Stimulated activated CD8-positive, alpha-beta memory T cell treated with anti-CD3 and anti-CD28 coated beads, Interleukin-7, amount 100 ng/mL, for 48 hours (primary cell): Measurements from ENCODE around the gene PSD2.

ENCODE experiments used
- DNase-seq, 2 donors: peaks; one replicate each; pipeline ENCODE4 v3.0.0-alpha.2; 2020; ENCODE audit warnings: low read depth in 1 of 2; ENCODE audit errors: extremely low read depth in 1 of 2

The PSD2 gene

GRCh38 chr5:139810341-139811273, 15.0 kb downstream of the PSD2 start:
- DNase-seq: no peak

- no peak for DNase-seq
Observed at GRCh38 chr5:139811274-139811607, 15.6 kb downstream of the PSD2 start.

GRCh38 chr5:139812323-139812722, 16.7 kb downstream of the PSD2 start:
- no peak for DNase-seq

- DNase-seq: no peak
Observed at GRCh38 chr5:139812836-139813805, 17.5 kb downstream of the PSD2 start.

GRCh38 chr5:139814191-139814601, 18.6 kb downstream of the PSD2 start:
- DNase-seq: no peak

- no peak for DNase-seq
Observed at GRCh38 chr5:139814704-139815280, 19.2 kb downstream of the PSD2 start.

GRCh38 chr5:139816566-139816965, 21.0 kb downstream of the PSD2 start:
- DNase-seq: no peak

- no peak for DNase-seq
Observed at GRCh38 chr5:139817362-139817761, 21.8 kb downstream of the PSD2 start.

- DNase-seq: no peak
Observed at GRCh38 chr5:139817970-139818369, 22.4 kb downstream of the PSD2 start.

GRCh38 chr5:139820130-139820529, 24.5 kb downstream of the PSD2 start:
- no peak for DNase-seq

GRCh38 chr5:139820606-139821005, 25.0 kb downstream of the PSD2 start:
- no peak for DNase-seq

- no peak for DNase-seq
Observed at GRCh38 chr5:139821806-139822552, 26.4 kb downstream of the PSD2 start.

GRCh38 chr5:139822553-139823425, 27.2 kb downstream of the PSD2 start:
- DNase-seq: no peak

GRCh38 chr5:139823757-139824355, 28.2 kb downstream of the PSD2 start:
- no peak for DNase-seq

GRCh38 chr5:139825690-139826089, 30.1 kb downstream of the PSD2 start:
- no peak for DNase-seq

GRCh38 chr5:139828207-139828895, 32.7 kb downstream of the PSD2 start:
- DNase-seq: no peak

- no peak for DNase-seq
Observed at GRCh38 chr5:139829471-139829870, 33.9 kb downstream of the PSD2 start.

GRCh38 chr5:139831624-139832023, 36.0 kb downstream of the PSD2 start:
- no peak for DNase-seq

- DNase-seq: no peak
Observed at GRCh38 chr5:139833525-139833924, 37.9 kb downstream of the PSD2 start.
